HEK293T (cell line): ENCODE data around the gene ZNF594.
"Not testable (repeated sequence)": the region's sequence is repeated elsewhere in the genome, so short reads cannot be mapped to it uniquely, and the experiment has no call there.

ENCODE experiments used
- ARNT ChIP-seq: fragments of 450-650 bp; IDR thresholded peaks from 2 replicates; pipeline ENCODE4 v1.6.1; 2017; ENCODE audit warnings: mild to moderate bottlenecking
- BHLHE40 ChIP-seq: fragments of 450-650 bp; IDR thresholded peaks from 2 replicates; pipeline ENCODE4 v1.6.1; 2016; ENCODE audit warnings: mild to moderate bottlenecking, moderate library complexity, borderline replicate concordance
- FOXA1 ChIP-seq: fragments of 450-650 bp; IDR thresholded peaks from 2 replicates; pipeline ENCODE4 v1.6.1; 2016; ENCODE audit warnings: mild to moderate bottlenecking
- FOXK2 ChIP-seq: fragments of 450-650 bp; IDR thresholded peaks from 2 replicates; pipeline ENCODE4 v1.6.1; 2016; ENCODE audit warnings: mild to moderate bottlenecking
- FOXM1 ChIP-seq: fragments of 450-650 bp; IDR thresholded peaks from 2 replicates; pipeline ENCODE4 v1.6.1; 2017; ENCODE audit warnings: mild to moderate bottlenecking, borderline replicate concordance
- HDGF ChIP-seq: fragments of 450-650 bp; IDR thresholded peaks from 2 replicates; pipeline ENCODE4 v1.6.1; 2017; ENCODE audit warnings: antibody characterized with exemption, borderline replicate concordance
- LEF1 ChIP-seq: fragments of 450-650 bp; IDR thresholded peaks from 2 replicates; pipeline ENCODE4 v1.6.1; 2017; ENCODE audit warnings: mild to moderate bottlenecking, borderline replicate concordance
- NFRKB ChIP-seq: fragments of 450-650 bp; IDR thresholded peaks from 2 replicates; pipeline ENCODE4 v1.6.1; 2016; ENCODE audit warnings: mild to moderate bottlenecking, moderate library complexity
- SP1 ChIP-seq: fragments of 450-650 bp; IDR thresholded peaks from 2 replicates; pipeline ENCODE4 v1.6.1; 2017
- SUZ12 ChIP-seq: fragments of 450-650 bp; IDR thresholded peaks from 2 replicates; pipeline ENCODE4 v1.6.1; 2016; ENCODE audit warnings: mild to moderate bottlenecking
- TARDBP ChIP-seq: fragments of 450-650 bp; IDR thresholded peaks from 2 replicates; pipeline ENCODE4 v1.6.1; 2016
- ZNF384 ChIP-seq: fragments of 450-650 bp; IDR thresholded peaks from 2 replicates; pipeline ENCODE4 v1.6.1; 2016
- TF ChIP-seq, protein P1 (sequence below): fragments of 450-650 bp; IDR thresholded peaks from 2 replicates; pipeline ENCODE4 v1.6.1; 2016

DNA sequence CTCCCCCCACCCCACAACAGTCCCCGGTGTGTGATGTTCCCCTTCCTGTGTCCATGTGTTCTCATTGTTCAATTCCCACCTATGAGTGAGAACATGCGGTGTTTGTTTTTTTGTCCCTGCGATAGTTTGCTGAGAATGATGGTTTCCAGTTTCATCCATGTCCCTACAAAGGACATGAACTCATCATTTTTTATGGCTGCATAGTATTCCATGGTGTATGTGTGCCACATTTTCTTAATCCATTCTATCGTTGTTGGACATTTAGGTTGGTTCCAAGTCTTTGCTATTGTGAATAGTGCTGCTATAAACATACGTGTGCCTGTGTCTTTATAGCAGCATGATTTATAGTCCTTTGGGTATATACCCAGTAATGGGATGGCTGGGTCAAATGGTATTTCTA is 25.9 kb upstream of the ZNF594 start:
- not testable (repeated sequence) for TF ChIP-seq FOXK2, FOXM1, FOXA1, ZNF384, TARDBP, HDGF, LEF1, SP1, ARNT, NFRKB, BHLHE40, SUZ12
- TF ChIP-seq, protein P1, sequence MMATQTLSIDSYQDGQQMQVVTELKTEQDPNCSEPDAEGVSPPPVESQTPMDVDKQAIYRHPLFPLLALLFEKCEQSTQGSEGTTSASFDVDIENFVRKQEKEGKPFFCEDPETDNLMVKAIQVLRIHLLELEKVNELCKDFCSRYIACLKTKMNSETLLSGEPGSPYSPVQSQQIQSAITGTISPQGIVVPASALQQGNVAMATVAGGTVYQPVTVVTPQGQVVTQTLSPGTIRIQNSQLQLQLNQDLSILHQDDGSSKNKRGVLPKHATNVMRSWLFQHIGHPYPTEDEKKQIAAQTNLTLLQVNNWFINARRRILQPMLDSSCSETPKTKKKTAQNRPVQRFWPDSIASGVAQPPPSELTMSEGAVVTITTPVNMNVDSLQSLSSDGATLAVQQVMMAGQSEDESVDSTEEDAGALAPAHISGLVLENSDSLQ = not testable (repeated sequence)
